ENCODE measurements around the gene AKNA.

AKNA gene

DNA sequence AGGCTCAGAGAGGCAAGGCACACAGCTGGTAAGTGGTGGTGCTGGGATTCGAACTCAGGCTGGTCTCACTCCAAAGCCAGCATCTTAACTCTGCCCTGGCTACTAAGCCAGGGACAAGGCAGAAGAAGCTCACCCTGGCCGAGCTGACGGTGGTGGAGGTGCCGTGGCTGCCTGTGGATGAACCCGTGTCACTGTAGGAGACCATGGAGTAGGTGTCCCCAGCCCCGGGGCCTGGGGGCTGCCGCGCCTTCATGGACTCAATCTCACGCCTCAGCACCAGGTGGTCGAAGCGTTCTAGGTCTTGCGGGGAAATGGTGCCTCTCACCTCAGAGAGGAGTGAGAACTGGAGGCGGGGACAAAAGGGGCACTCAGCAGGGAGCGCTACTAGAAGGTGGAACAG lies 35.4 kb upstream of the AKNA start:
- peak overlapping the region; percentile 6 for H2BK15ac ChIP-seq (ENCODE audit: low read length)
- H3K18ac ChIP-seq (ENCODE audit: low read length): no peak overlapping the region
- no peak overlapping the region for H3K4me3 ChIP-seq (ENCODE audit: low read length in 2 of 2)
- H4K8ac ChIP-seq (ENCODE audit: low read depth, low read length): no peak overlapping the region
- no peak overlapping the region for H2AK5ac ChIP-seq (ENCODE audit: low read depth, low read length)
- no peak overlapping the region for H3K23ac ChIP-seq (ENCODE audit: low read depth, low read length, poor library complexity)
- DNase-seq (ENCODE audit: low spot score): no peak
- H3K36me3 ChIP-seq (replicated peaks in 1 of 2; ENCODE audit: control insufficient read depth in 2 of 2, insufficient read depth in 2 of 2, low read length in 2 of 2): peaks cover 0 to 2% of the 10 kb centered on the region in 2 donors
- no peak overlapping the region for H3K27ac ChIP-seq (replicated peaks; ENCODE audit: low read length)
- no peak overlapping the region for H2BK120ac ChIP-seq (ENCODE audit: low read depth, low read length)
- H4K91ac ChIP-seq (ENCODE audit: low read depth, low read length, poor library complexity): no peak overlapping the region
- WGBS, 2 donors (ENCODE audit: extremely low coverage in 2 of 2, insufficient read length in 2 of 2, insufficient replicate concordance in 1 of 2): no CpG with 5 or more reads among the region's 14 CpGs
- H3K4ac ChIP-seq (ENCODE audit: low read length): no peak overlapping the region
- H2AFZ ChIP-seq (ENCODE audit: low read length): no peak overlapping the region
- H3K4me2 ChIP-seq (ENCODE audit: insufficient read depth, low read length, poor library complexity, severe bottlenecking): no peak overlapping the region
- no peak overlapping the region for H2BK12ac ChIP-seq (ENCODE audit: low read length)
- H3K4me1 ChIP-seq (ENCODE audit: control insufficient read depth in 2 of 2, insufficient read depth in 1 of 2, low read depth in 1 of 2, low read length in 2 of 2): no peaks in the 10 kb centered on the region
- no peak overlapping the region for H3K14ac ChIP-seq (ENCODE audit: low read length)
- H3K9me3 ChIP-seq (replicated peaks in 1 of 2; ENCODE audit: control insufficient read depth in 2 of 2, insufficient read depth in 1 of 2, low read depth in 1 of 2, low read length in 2 of 2): no peaks in the 10 kb centered on the region
- H2BK5ac ChIP-seq (ENCODE audit: low read length): no peak overlapping the region
- no peaks in the 10 kb centered on the region for H3K79me1 ChIP-seq (ENCODE audit: low read depth, low read length)
- no peaks in the 10 kb centered on the region for H3K27me3 ChIP-seq (ENCODE audit: control insufficient read depth in 3 of 3, insufficient read depth in 3 of 3, low read depth in 1 of 3, low read length in 3 of 3)
- H3K9ac ChIP-seq (ENCODE audit: low read depth, low read length, poor library complexity): no peak overlapping the region

- peaks cover 0 to 2% of the 10 kb centered on the region in 2 donors for H3K36me3 ChIP-seq (replicated peaks in 1 of 2; ENCODE audit: control insufficient read depth in 2 of 2, insufficient read depth in 2 of 2, low read length in 2 of 2)
- H3K27ac ChIP-seq (replicated peaks; ENCODE audit: low read length): no peak overlapping the region
- no peaks in the 10 kb centered on the region for H3K27me3 ChIP-seq (ENCODE audit: control insufficient read depth in 3 of 3, insufficient read depth in 3 of 3, low read depth in 1 of 3, low read length in 3 of 3)
- no peak overlapping the region for H2BK15ac ChIP-seq (ENCODE audit: low read length)
- no peak overlapping the region for H4K8ac ChIP-seq (ENCODE audit: low read depth, low read length)
- no CpG with 5 or more reads among the region's 2 CpGs for WGBS, 2 donors (ENCODE audit: extremely low coverage in 2 of 2, insufficient read length in 2 of 2, insufficient replicate concordance in 1 of 2)
- H3K18ac ChIP-seq (ENCODE audit: low read length): no peak overlapping the region
- peak overlapping the region; percentile 2 for H3K9ac ChIP-seq (ENCODE audit: low read depth, low read length, poor library complexity)
- H3K14ac ChIP-seq (ENCODE audit: low read length): no peak overlapping the region
- no peak overlapping the region for H2AK5ac ChIP-seq (ENCODE audit: low read depth, low read length)
- DNase-seq (ENCODE audit: low spot score): no peak
- peaks cover 9 to 11% of the 10 kb centered on the region in 2 donors for H3K4me1 ChIP-seq (ENCODE audit: control insufficient read depth in 2 of 2, insufficient read depth in 1 of 2, low read depth in 1 of 2, low read length in 2 of 2)
- no peak overlapping the region for H3K4ac ChIP-seq (ENCODE audit: low read length)
- H3K4me2 ChIP-seq (ENCODE audit: insufficient read depth, low read length, poor library complexity, severe bottlenecking): no peak overlapping the region
- no peak overlapping the region for H2BK5ac ChIP-seq (ENCODE audit: low read length)
- no peak overlapping the region for H3K4me3 ChIP-seq (ENCODE audit: low read length in 2 of 2)
- no peaks in the 10 kb centered on the region for H3K9me3 ChIP-seq (replicated peaks in 1 of 2; ENCODE audit: control insufficient read depth in 2 of 2, insufficient read depth in 1 of 2, low read depth in 1 of 2, low read length in 2 of 2)
- no peaks in the 10 kb centered on the region for H3K79me1 ChIP-seq (ENCODE audit: low read depth, low read length)
- no peak overlapping the region for H4K91ac ChIP-seq (ENCODE audit: low read depth, low read length, poor library complexity)
- H3K23ac ChIP-seq (ENCODE audit: low read depth, low read length, poor library complexity): no peak overlapping the region
- H2BK120ac ChIP-seq (ENCODE audit: low read depth, low read length): no peak overlapping the region
- no peak overlapping the region for H2AFZ ChIP-seq (ENCODE audit: low read length)
- no peak overlapping the region for H2BK12ac ChIP-seq (ENCODE audit: low read length)
Observed at GRCh38 chr9:114421147-114421546, 33.4 kb upstream of the AKNA start.

DNA sequence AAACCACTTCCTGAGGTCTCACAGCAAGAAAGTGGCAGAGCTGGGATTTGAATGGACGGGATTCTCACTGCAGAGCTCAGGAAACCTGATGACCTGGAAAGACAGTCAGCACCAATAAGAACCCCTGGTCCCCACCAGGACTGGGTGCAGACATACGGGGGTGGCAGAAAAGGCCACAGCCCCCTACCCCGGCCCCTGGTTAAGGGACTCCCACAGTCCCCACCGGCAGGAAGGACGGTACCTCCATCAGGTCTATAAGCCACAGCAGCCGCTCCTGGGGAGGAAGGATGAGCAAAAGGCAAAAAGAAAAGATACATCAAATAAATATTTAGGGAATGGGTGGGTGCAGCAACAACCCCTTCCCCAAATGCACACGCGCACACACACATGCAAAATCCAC lies 32.0 kb upstream of the AKNA start:
- peaks cover 9 to 11% of the 10 kb centered on the region in 2 donors for H3K4me1 ChIP-seq (ENCODE audit: control insufficient read depth in 2 of 2, insufficient read depth in 1 of 2, low read depth in 1 of 2, low read length in 2 of 2)
- H4K8ac ChIP-seq (ENCODE audit: low read depth, low read length): no peak overlapping the region
- WGBS, 2 donors (ENCODE audit: extremely low coverage in 2 of 2, insufficient read length in 2 of 2, insufficient replicate concordance in 1 of 2): no CpG with 5 or more reads among the region's 8 CpGs
- no peak overlapping the region for H2AFZ ChIP-seq (ENCODE audit: low read length)
- no peaks in the 10 kb centered on the region for H3K9me3 ChIP-seq (replicated peaks in 1 of 2; ENCODE audit: control insufficient read depth in 2 of 2, insufficient read depth in 1 of 2, low read depth in 1 of 2, low read length in 2 of 2)
- no peak overlapping the region for H3K18ac ChIP-seq (ENCODE audit: low read length)
- DNase-seq (ENCODE audit: low spot score): no peak
- no peaks in the 10 kb centered on the region for H3K27me3 ChIP-seq (ENCODE audit: control insufficient read depth in 3 of 3, insufficient read depth in 3 of 3, low read depth in 1 of 3, low read length in 3 of 3)
- no peak overlapping the region for H3K4ac ChIP-seq (ENCODE audit: low read length)
- no peak overlapping the region for H4K91ac ChIP-seq (ENCODE audit: low read depth, low read length, poor library complexity)
- H2BK12ac ChIP-seq (ENCODE audit: low read length): no peak overlapping the region
- H2BK15ac ChIP-seq (ENCODE audit: low read length): no peak overlapping the region
- H3K36me3 ChIP-seq (replicated peaks in 1 of 2; ENCODE audit: control insufficient read depth in 2 of 2, insufficient read depth in 2 of 2, low read length in 2 of 2): peaks cover 0 to 2% of the 10 kb centered on the region in 2 donors
- H3K9ac ChIP-seq (ENCODE audit: low read depth, low read length, poor library complexity): no peak overlapping the region
- H3K4me3 ChIP-seq (ENCODE audit: low read length in 2 of 2): no peak overlapping the region
- no peak overlapping the region for H3K27ac ChIP-seq (replicated peaks; ENCODE audit: low read length)
- H3K4me2 ChIP-seq (ENCODE audit: insufficient read depth, low read length, poor library complexity, severe bottlenecking): no peak overlapping the region
- no peak overlapping the region for H2BK5ac ChIP-seq (ENCODE audit: low read length)
- no peak overlapping the region for H2AK5ac ChIP-seq (ENCODE audit: low read depth, low read length)
- no peak overlapping the region for H3K14ac ChIP-seq (ENCODE audit: low read length)
- no peak overlapping the region for H2BK120ac ChIP-seq (ENCODE audit: low read depth, low read length)
- no peak overlapping the region for H3K23ac ChIP-seq (ENCODE audit: low read depth, low read length, poor library complexity)
- no peaks in the 10 kb centered on the region for H3K79me1 ChIP-seq (ENCODE audit: low read depth, low read length)

DNA sequence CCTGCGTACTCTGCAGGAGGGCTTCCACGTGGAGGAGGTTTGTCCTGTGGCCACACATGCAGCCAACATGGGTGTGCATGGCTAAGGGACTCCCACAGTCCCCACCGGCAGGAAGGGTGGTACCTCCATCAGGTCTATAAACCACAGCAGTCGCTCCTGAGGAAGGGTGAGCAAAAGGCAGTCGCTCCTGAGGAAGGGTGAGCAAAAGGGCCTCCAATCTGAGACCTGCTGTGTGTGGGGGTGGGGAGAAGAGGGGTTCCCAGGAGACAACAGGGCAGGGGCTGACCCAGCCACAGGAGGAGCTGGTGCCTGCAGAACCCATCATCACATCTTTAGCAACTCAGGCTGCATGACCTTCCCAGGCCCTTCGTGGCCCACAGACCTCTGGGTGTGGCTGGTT lies 30.3 kb upstream of the AKNA start:
- Histone ChIP-seq H2BK12ac (ENCODE audit: low read length) (no peak overlapping the region), H3K4me3 (ENCODE audit: low read length in 2 of 2) (peak overlapping the region in 1 of 2 donors; percentile 38), H2BK15ac (ENCODE audit: low read length) (no peak overlapping the region), H3K79me1 (ENCODE audit: low read depth, low read length) (no peaks in the 10 kb centered on the region), H2AK5ac (ENCODE audit: low read depth, low read length) (no peak overlapping the region), H3K23ac (ENCODE audit: low read depth, low read length, poor library complexity) (no peak overlapping the region), H2BK5ac (ENCODE audit: low read length) (no peak overlapping the region), H3K36me3 (replicated peaks in 1 of 2; ENCODE audit: control insufficient read depth in 2 of 2, insufficient read depth in 2 of 2, low read length in 2 of 2) (peaks cover 0 to 2% of the 10 kb centered on the region in 2 donors), H3K27me3 (ENCODE audit: control insufficient read depth in 3 of 3, insufficient read depth in 3 of 3, low read depth in 1 of 3, low read length in 3 of 3) (no peaks in the 10 kb centered on the region), H3K9ac (ENCODE audit: low read depth, low read length, poor library complexity) (peak overlapping the region; percentile 55), H3K4me2 (ENCODE audit: insufficient read depth, low read length, poor library complexity, severe bottlenecking) (no peak overlapping the region), H2BK120ac (ENCODE audit: low read depth, low read length) (no peak overlapping the region), H3K9me3 (replicated peaks in 1 of 2; ENCODE audit: control insufficient read depth in 2 of 2, insufficient read depth in 1 of 2, low read depth in 1 of 2, low read length in 2 of 2) (no peaks in the 10 kb centered on the region), H3K4me1 (ENCODE audit: control insufficient read depth in 2 of 2, insufficient read depth in 1 of 2, low read depth in 1 of 2, low read length in 2 of 2) (peaks cover 18 to 25% of the 10 kb centered on the region in 2 donors), H3K14ac (ENCODE audit: low read length) (no peak overlapping the region), H3K18ac (ENCODE audit: low read length) (no peak overlapping the region), H4K91ac (ENCODE audit: low read depth, low read length, poor library complexity) (no peak overlapping the region), H4K8ac (ENCODE audit: low read depth, low read length) (no peak overlapping the region), H3K4ac (ENCODE audit: low read length) (no peak overlapping the region), H3K27ac (replicated peaks; ENCODE audit: low read length) (no peak overlapping the region), H2AFZ (ENCODE audit: low read length) (no peak overlapping the region)
- DNase-seq (ENCODE audit: low spot score): no peak
- WGBS, 2 donors (ENCODE audit: extremely low coverage in 2 of 2, insufficient read length in 2 of 2, insufficient replicate concordance in 1 of 2): no CpG with 5 or more reads among the region's 6 CpGs

Measured in neuronal stem cell (in vitro differentiated cells).